ENCODE results near the gene WDR20.

GRCh38 chr14:102196039-102196901, 56.6 kb downstream of the WDR20 start:
- no peak for TF ChIP-seq CTCF (IDR thresholded peaks at IDR 0.05; ENCODE audit: insufficient read depth, low read length, poor library complexity, severe bottlenecking)
- TF ChIP-seq EZH2phosphoT487 (conservative IDR thresholded peaks at IDR 0.05; ENCODE audit: low read length) = no peak
